Measurements from ENCODE around the gene PARD3B. TPM values are rescaled to one million over a fixed set of nuclear protein-coding genes. Genes with fewer than 3 reads are reported as not detected.

Gene PARD3B
- total RNA-seq, 2 experiments from 2014 or later, result 0.11 to 0.88 TPM

DNA sequence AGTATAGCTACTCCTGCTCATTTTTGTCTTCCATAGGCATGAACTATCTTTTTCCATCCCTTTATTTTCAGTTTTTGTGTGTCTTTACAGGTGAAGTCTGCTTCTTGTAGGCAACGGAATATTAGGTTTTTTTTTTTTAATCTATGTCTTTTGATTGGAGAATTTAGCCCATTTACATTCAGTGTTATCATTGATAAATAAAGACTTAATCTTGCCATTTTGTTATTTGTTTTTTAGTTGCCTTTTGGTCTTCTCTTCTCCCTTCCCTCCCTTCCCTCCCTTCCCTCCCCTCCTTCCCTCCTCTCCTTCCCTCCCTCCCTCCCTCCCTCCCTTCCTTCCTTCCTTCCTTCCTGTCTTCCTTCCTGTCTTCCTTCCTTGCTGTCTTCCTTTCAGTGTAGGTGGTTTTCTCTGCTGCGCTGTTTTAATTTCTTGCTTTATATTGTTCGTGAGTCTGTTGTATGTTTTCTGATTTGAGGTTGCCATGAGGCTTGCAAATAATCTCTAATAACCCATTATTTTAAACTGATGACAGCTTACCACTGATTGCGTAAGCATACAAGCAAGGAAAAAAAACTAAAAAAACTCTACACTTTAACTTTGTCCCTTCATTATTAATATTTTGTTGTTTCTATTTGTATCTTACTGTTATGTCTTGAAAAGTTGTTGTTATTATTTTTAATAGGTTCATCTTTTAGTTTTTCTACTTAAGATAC, 353.8 kb downstream of the PARD3B start:
- Mint-ChIP-seq H3K4me3 (no peak overlapping the region), H3K36me3 (ENCODE audit: low read depth) (peaks cover 7% of the 10 kb centered on the region), H3K27ac (no peak overlapping the region), H3K9me3 (peaks cover 14% of the 10 kb centered on the region), H3K27me3 (no peaks in the 10 kb centered on the region), H3K4me1 (ENCODE audit: low read depth) (peaks cover 18% of the 10 kb centered on the region)
- DNase-seq (no peak), ATAC-seq (no peak)
- intact Hi-C loops (cut with micrococcal nuclease), result no loop called here
- TF ChIP-seq, protein P1, sequence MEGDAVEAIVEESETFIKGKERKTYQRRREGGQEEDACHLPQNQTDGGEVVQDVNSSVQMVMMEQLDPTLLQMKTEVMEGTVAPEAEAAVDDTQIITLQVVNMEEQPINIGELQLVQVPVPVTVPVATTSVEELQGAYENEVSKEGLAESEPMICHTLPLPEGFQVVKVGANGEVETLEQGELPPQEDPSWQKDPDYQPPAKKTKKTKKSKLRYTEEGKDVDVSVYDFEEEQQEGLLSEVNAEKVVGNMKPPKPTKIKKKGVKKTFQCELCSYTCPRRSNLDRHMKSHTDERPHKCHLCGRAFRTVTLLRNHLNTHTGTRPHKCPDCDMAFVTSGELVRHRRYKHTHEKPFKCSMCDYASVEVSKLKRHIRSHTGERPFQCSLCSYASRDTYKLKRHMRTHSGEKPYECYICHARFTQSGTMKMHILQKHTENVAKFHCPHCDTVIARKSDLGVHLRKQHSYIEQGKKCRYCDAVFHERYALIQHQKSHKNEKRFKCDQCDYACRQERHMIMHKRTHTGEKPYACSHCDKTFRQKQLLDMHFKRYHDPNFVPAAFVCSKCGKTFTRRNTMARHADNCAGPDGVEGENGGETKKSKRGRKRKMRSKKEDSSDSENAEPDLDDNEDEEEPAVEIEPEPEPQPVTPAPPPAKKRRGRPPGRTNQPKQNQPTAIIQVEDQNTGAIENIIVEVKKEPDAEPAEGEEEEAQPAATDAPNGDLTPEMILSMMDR (IDR thresholded peaks at IDR 0.05), result no peak
- POLR2A ChIA-PET, result no interaction called here
- CTCF ChIA-PET, result no interaction called here

DNA sequence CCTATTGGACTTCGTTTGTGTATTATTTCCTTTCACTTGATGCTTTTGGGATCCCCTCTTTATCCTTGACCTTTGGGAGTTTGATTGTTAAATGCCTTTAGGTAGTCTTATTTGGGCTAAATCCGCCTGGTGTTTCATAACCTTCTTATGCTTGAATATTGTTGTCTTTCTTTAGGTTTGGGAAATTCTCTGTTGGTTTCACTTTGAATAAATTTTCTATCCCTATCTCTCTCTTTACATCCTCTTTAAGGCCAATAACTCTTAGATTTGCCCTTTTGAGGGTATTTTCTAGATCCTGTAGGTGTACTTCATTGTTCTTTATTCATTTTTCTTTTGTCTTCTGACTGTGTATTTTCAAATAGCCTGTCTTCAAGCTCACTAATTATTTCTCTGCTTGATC, 354.7 kb downstream of the PARD3B start:
- POLR2A ChIA-PET, result no interaction called here
- TF ChIP-seq, protein P1 (IDR thresholded peaks at IDR 0.05), result no peak

DNA sequence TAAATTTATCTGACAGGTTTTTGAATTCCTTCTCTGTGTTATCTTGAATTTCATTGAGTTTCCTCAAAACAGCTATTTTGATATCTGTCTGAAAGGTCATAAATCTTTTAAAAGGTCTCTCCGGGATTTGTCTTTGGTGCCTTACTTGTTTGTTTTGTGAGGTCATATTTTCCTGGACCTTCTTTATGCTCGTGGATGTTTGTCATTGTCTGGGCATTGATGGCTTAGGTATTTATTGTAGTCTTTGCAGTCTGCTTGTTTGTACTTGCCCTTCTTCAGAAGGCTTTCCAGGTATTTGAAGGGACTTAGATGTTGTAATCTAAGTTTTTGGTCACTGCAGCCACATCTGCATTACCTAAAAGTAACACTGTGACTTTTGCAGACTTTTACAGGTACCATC, 355.2 kb downstream of the PARD3B start:
- Mint-ChIP-seq H3K9me3 (peaks cover 14% of the 10 kb centered on the region), H3K27ac (no peak overlapping the region), H3K27me3 (no peaks in the 10 kb centered on the region), H3K36me3 (ENCODE audit: low read depth) (peaks cover 7% of the 10 kb centered on the region), H3K4me1 (ENCODE audit: low read depth) (peaks cover 18% of the 10 kb centered on the region), H3K4me3 (no peak overlapping the region)
- ATAC-seq, result no peak
- TF ChIP-seq, protein P1 (IDR thresholded peaks at IDR 0.05), result no peak
- intact Hi-C loops (cut with micrococcal nuclease), result no loop called here
- ChIA-PET CTCF (no interaction called here), POLR2A (no interaction called here)
- DNase-seq, result no peak

More for the DNA sequence above, 354.7 kb downstream of the PARD3B start:
- DNase-seq, result no peak
- H3K36me3 Mint-ChIP-seq (ENCODE audit: low read depth), result peaks cover 7% of the 10 kb centered on the region
- H3K27me3 Mint-ChIP-seq, result no peaks in the 10 kb centered on the region
- no peak for ATAC-seq
- no peak overlapping the region for H3K27ac Mint-ChIP-seq
- intact Hi-C loops (cut with micrococcal nuclease), result no loop called here
- peaks cover 14% of the 10 kb centered on the region for H3K9me3 Mint-ChIP-seq
- CTCF ChIA-PET, result no interaction called here
- no peak overlapping the region for H3K4me3 Mint-ChIP-seq
- peaks cover 17% of the 10 kb centered on the region for H3K4me1 Mint-ChIP-seq (ENCODE audit: low read depth)

DNA sequence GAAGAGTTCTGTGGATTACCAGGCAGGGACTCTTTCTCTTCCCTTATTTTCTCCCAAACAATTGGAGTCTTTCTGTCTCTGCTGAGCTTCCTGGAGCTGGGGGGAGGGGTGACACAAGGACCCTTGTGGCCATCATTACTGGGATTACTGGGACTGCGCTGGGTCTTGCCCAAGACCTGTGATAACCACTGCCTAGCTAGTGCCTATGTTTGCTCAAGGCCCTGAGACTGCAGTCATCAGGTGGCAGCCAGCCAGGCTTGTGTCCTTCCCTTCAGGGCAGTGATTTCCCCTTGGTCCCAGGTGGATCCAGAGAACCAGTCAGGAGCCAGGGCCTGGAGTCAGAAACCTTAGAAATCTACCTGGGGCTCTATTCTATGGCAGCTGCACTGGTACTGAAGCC, 355.6 kb downstream of the PARD3B start:
- peaks cover 7% of the 10 kb centered on the region for H3K36me3 Mint-ChIP-seq (ENCODE audit: low read depth)
- no peak overlapping the region for H3K4me3 Mint-ChIP-seq
- H3K9me3 Mint-ChIP-seq, result peaks cover 14% of the 10 kb centered on the region
- H3K4me1 Mint-ChIP-seq (ENCODE audit: low read depth), result peaks cover 22% of the 10 kb centered on the region
- TF ChIP-seq, protein P1 (IDR thresholded peaks at IDR 0.05), result no peak
- intact Hi-C loops (cut with micrococcal nuclease), result no loop called here
- H3K27me3 Mint-ChIP-seq, result no peaks in the 10 kb centered on the region
- no peak for ATAC-seq
- CTCF ChIA-PET, result no interaction called here
- no peak for DNase-seq
- POLR2A ChIA-PET, result no interaction called here
- no peak overlapping the region for H3K27ac Mint-ChIP-seq

DNA sequence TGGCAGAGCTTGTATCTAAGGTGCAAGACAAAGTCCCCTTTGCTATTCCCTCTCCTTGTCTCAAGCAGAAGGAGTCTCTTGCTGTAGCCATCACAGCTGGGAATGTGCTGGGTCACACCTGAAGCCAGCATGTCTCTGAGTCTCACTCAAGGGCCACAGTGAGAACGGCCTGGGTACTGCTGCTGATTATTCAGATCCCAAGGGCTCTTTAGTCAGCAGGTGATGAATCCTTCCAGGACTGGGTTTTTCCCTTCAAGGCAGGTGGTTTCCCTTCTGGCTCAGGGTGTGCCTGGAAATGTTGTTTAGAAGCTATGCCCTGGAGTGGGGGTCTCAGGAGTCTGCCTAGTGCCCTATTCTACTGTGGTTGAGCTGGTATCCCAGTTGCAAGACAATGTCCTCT, 356.3 kb downstream of the PARD3B start:
- ChIA-PET CTCF (interaction anchor here (0.9 kb wide), 1 partner anchor 53 kb away, joined by 3 read pairs; no protein-coding TSS in a partner anchor), POLR2A (no interaction called here)
- no peak overlapping the region for H3K27ac Mint-ChIP-seq
- no peak overlapping the region for H3K4me3 Mint-ChIP-seq
- H3K9me3 Mint-ChIP-seq, result peaks cover 14% of the 10 kb centered on the region
- peaks cover 7% of the 10 kb centered on the region for H3K36me3 Mint-ChIP-seq (ENCODE audit: low read depth)
- TF ChIP-seq, protein P1 (IDR thresholded peaks at IDR 0.05), result no peak
- peaks cover 22% of the 10 kb centered on the region for H3K4me1 Mint-ChIP-seq (ENCODE audit: low read depth)
- DNase-seq (no peak), ATAC-seq (no peak)
- H3K27me3 Mint-ChIP-seq, result no peaks in the 10 kb centered on the region
- intact Hi-C loops (cut with micrococcal nuclease), result no loop called here
